Vagina (tissue), 2 donors: ENCODE data around the gene PRKAR1B.

Experiments used
- POLR2A ChIP-seq, 2 donors: fragments of 450-650 bp; IDR thresholded peaks; one replicate each; pipeline ENCODE4 v1.6.1; 2017; ENCODE audit warnings: antibody characterized with exemption in 2 of 2, mild to moderate bottlenecking in 2 of 2, moderate library complexity in 2 of 2
- POLR2AphosphoS5 ChIP-seq, 2 donors: sonication (generic); formaldehyde crosslinking; IDR thresholded peaks; one replicate each; pipeline ENCODE4 v1.9.0; 2017; ENCODE audit warnings: antibody characterized with exemption in 2 of 2, mild to moderate bottlenecking in 2 of 2, low read depth in 1 of 2; ENCODE audit not compliant: insufficient read depth in 1 of 2
- TF ChIP-seq, protein P1 (sequence below), 3 experiments: fragments of 450-650 bp in 2 of 3; fragments of 200-600 bp in 1 of 3; sonication (generic) in 1 of 3; IDR thresholded peaks; one replicate each; pipeline ENCODE4 v1.5.1; 2017 to 2019; ENCODE audit warnings: antibody characterized with exemption in 3 of 3, mild to moderate bottlenecking in 2 of 3, moderate library complexity in 2 of 3

DNA sequence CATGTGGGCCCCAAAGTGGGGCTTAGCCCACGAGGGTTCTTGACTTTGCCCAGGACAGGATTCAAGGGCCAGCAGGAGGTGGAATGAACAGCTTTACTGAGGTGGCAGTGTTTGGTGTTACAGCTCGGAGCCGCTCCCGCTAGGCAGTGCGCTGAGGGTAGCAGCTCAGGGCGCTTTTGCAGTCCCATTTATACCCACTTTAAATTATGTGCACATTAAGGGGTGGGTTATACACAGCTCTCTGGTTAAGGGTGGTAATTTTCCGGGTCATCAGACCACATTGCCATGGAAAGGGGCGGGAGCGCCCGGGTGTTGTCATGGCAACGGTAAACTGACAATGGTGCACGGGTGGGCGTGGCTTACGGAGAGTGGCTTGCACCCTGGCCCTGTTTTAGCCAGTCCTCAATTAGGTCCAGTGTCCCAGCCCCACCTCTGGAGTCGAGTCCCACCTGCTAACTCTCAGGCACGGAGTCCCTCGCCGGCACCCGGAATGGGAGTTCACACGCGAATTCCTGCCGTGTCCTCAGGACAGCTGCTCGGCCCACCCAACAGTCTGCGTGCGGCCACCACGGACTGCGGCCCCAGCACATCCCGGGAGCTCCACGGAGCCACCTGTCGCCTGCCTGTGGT is 149.2 kb downstream of the PRKAR1B start:
- no peak for TF ChIP-seq POLR2AphosphoS5 (IDR thresholded peaks at IDR 0.05; ENCODE audit: insufficient read depth in 1 of 2, low read depth in 1 of 2)
- TF ChIP-seq, protein P1, sequence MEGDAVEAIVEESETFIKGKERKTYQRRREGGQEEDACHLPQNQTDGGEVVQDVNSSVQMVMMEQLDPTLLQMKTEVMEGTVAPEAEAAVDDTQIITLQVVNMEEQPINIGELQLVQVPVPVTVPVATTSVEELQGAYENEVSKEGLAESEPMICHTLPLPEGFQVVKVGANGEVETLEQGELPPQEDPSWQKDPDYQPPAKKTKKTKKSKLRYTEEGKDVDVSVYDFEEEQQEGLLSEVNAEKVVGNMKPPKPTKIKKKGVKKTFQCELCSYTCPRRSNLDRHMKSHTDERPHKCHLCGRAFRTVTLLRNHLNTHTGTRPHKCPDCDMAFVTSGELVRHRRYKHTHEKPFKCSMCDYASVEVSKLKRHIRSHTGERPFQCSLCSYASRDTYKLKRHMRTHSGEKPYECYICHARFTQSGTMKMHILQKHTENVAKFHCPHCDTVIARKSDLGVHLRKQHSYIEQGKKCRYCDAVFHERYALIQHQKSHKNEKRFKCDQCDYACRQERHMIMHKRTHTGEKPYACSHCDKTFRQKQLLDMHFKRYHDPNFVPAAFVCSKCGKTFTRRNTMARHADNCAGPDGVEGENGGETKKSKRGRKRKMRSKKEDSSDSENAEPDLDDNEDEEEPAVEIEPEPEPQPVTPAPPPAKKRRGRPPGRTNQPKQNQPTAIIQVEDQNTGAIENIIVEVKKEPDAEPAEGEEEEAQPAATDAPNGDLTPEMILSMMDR (IDR thresholded peaks at IDR 0.05), result no peak
- TF ChIP-seq POLR2A (IDR thresholded peaks at IDR 0.05), result no peak
